GM12892 (cell line): ENCODE results near the gene RBMS1.

ENCODE experiments used
- DNase-seq: peaks from one replicate; pipeline ENCODE4 v3.0.0; 2011; ENCODE audit not compliant: insufficient read length
- FAIRE-seq: peaks from 2 replicates; lab custom pipeline; 2011; peaks lifted over from hg19 to GRCh38; lab: Jason Lieb, UNC
- POLR2A ChIP-seq: IDR thresholded peaks from 2 replicates; pipeline ENCODE4 v1.6.1; 2011; ENCODE audit warnings: low read depth, low read length, control low read depth
- POLR2AphosphoS5 ChIP-seq: IDR thresholded peaks from 2 replicates; pipeline ENCODE4 v1.6.1; 2011; ENCODE audit warnings: low read depth, low read length, control low read depth
- TAF1 ChIP-seq: IDR thresholded peaks from 2 replicates; pipeline ENCODE4 v1.6.1; 2011; ENCODE audit warnings: low read depth, mild to moderate bottlenecking, control low read depth, low read length, borderline replicate concordance

Gene RBMS1

DNA sequence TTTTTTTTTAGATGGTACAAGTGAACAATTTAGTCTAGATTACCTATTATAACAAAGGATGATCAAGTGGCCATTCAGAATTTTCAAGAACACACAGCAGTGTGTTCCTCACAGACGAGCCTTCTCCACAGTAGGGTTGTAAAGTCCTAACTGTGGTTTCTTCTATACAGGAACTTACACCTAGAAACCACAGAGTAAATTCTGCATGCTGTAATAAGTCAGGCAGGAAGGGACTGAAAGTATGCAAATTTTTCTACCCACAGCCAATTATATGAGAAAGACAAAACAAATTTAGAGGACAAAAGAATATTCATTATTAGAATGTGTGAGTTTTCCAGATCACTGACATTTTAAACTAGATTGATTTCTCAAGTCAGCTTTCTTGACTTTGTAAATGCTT is 99.5 kb downstream of the RBMS1 start:
- peak; percentile 14 for DNase-seq
- no peak for TF ChIP-seq TAF1
- TF ChIP-seq POLR2AphosphoS5, result no peak
- no peak for FAIRE-seq

DNA sequence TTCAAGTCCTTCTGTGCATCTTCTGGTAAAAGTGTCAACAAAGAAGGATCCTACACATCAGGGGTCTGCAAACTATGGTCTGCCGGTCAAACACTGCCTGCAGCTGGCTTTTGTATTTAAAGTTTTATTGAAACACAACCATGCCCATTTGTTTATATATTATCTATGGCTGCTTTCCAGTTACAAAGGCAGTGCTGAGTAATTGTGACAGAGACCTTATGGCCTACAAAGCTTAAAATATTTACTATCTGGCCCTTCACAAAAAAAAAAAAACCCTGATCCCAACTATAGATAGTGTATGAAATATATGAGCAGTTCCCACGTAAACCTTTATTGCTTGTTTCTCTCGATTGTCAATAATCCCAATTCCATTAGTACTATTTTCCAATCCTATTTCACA is 101.4 kb downstream of the RBMS1 start:
- no peak for DNase-seq
- TF ChIP-seq POLR2A (no peak), POLR2AphosphoS5 (no peak), TAF1 (no peak)
- no peak for FAIRE-seq

DNA sequence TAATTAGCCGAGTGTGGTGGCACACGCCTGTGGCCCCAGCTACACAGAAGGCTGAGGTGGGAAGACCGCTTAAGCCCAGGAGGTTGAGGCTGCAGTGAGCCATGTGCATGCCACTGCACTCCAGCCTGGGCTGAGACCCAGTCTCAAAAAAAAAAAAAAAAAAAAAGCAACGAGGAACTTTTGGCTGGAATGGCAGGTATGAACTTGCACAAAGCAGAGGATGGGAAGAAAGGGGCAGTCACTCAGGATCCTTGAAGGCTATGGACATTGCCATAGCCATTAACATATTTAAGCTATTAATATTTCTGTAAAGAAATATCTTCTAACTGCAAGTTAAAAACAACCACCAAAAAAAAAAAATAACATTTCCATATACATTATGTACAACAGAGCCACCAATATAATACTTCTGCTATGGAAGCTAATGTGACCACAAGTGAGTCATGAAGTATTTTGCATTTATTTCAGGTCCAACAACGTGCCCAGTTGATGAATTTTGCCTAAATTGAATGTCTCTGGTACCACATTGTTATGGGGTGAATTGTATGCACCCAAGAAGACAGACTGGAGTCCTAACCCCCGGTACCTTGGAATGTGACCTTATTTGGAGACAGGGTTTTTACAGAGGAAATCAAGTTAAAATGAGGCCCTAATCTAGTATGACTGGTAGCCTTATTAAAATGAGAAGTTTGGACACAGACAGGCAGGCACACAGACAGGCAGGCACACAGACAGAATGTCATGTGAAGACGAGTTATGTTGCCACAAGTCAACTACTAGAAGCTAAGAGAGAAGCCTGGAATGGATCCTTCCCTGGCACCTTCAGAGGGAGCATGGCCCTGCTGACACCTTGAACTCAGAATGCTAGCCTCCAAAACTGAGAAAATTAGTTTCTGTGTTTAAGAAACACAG is 102.8 kb downstream of the RBMS1 start:
- DNase-seq, result no peak
- no peak for TF ChIP-seq POLR2AphosphoS5
- TF ChIP-seq TAF1, result no peak
- no peak for FAIRE-seq

DNA sequence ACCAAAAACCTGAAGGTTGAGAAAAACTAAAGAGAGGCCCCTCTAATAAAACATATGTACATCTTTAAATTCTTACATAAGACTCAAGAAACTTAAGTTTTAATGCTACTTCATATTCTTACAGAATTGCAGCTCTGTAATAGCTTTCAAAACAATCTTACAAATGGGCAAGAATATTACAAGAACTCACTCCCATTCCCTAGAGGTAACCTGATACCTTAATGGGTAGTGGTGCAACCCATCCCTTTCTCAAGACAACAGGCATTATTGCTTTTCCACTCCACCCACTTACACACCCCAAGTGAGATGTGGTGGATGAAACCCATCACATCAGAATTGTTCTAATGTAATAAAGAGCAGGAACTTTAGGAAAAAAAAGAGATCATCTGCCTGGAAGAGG is 103.7 kb downstream of the RBMS1 start:
- TF ChIP-seq POLR2AphosphoS5, result no peak
- TF ChIP-seq POLR2A, result no peak
- TF ChIP-seq TAF1, result no peak
- DNase-seq (no peak), FAIRE-seq (no peak)

DNA sequence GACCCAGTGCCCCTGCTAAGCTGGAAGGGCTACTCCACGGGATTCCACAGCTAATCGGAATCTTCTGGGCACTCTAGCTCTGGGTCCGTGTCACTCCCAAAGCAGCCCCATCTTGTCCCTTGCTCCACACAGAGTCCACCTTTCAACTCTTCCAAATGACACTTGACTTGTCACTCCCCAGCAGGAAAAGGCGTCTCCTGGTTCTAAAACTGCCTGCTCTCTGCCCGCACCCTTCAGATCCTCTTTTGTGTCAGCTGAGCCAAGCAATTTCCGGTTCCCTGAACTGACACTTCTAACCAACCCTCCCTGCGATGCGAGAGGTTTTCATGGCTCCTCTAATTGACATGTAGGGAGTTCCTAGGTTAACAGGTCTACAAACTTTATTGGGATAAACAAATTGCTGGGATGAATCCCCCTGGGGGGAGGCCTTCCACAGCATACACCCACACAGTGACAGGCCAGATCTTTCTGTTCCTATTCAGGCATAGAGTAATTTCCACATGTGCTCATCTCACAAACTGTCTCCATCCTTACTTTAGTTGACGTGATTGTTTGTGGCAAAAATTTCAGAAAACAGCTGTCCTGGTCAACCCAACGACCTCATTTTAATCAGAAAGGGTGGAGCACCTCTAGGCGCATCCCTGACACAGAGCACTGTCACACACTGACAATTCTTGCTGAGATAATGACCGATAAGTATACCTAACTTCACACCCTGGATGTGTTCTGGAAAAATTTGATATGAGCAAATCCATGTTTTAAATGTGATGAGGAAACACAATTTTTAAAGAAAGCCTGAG is 104.9 kb downstream of the RBMS1 start:
- DNase-seq, result no peak
- FAIRE-seq, result no peak
- TF ChIP-seq POLR2A (no peak), POLR2AphosphoS5 (no peak), TAF1 (no peak)

DNA sequence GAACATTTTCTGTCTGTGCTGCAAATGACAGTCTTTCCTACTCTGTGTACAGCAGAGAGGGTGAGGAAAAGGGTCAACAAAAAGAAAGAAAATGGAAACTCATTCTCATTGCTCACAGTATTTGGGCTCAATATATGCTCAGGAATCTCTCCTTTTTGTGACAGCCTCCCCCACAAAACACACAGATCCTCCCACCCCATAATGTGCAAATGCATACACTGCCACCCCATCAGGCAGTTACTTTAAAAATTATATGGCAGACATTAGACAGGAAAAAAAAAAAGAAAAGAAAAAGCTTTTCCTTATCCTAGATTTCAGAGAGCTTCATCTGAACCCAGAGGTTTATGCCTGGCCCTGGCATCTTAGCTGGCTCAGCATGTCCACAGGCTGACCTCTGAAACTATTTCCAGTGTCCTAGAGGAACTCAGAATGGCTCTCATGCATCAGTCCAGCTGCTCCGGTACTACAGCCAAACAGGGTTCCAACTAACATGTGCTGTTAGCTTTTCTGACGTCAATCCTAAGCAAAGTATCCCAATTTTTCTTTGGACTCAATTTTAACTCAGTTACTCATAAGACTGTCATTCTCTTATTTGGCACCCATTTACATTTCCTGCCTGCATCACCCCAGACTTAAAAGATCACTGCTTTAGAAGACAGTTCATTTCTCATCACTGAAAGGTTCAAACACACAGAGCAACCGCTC is 105.9 kb downstream of the RBMS1 start:
- no peak for DNase-seq
- TF ChIP-seq TAF1 (no peak), POLR2AphosphoS5 (no peak), POLR2A (no peak)
- FAIRE-seq, result no peak

DNA sequence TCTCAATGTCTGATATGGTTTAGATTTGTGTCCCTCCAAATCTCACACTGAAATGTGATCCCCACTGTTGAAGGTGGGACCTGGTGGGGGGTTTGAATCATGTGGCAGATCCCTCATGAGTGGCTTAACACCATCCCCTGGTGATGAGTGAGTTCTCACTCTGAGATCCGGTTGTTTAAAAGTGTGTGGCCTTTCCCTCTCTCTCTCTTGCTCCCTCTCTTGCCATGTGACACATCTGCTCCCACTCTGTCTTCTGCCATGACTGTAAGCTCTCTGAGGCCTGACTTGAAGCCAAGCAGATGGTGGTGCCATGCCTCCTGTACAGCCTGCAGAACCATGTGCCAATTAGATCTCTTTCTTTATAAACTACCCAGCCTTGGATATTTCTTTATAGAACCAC is 108.8 kb downstream of the RBMS1 start:
- TF ChIP-seq POLR2AphosphoS5 (no peak), POLR2A (no peak), TAF1 (no peak)
- FAIRE-seq, result no peak

DNA sequence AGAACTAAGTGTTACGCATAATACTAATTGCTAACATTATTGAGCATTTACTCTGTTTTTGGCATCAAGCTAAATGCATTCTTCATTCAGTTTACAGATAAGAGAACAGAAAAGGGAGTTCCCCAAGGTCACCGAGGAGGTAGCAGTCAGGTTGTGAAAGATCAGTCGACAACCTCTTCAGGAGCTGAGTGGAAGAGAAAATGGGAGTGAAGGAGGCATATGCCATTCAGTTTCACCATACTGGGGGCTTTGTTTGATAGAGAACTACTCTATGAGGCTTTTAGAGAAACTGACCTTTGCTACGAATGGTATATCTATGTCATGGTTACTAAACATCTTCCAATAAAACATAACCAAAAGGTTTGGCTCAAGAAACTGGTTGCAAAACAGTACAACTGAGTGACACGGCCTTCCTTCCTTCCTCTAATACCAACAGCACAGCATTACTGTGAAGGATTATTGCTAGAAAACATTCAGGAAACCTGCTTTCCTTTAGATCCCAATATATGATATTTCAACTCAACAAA is 112.1 kb downstream of the RBMS1 start:
- DNase-seq (no peak), FAIRE-seq (no peak)
- TF ChIP-seq POLR2AphosphoS5 (no peak), POLR2A (no peak), TAF1 (no peak)

More for the DNA sequence above, 108.8 kb downstream of the RBMS1 start:
- no peak for DNase-seq

DNA sequence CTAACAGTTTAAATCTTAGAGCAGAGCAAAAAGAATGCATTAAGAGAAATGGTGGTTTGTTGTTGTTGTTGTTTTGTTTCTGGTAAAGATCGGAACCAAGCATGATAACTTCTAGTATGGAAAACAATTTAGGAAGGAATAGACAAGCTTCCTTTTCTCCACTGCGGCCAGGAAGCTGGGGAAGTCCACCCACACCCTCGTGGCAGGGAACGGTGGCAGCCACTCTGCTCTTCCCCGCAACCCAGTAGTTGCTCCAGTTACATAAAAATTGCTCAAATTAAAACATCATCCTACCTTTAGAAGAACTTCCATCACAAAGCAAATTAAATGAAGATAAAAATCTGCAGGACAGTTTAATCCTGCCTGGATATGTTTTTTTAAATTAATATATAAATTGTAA is 113.0 kb downstream of the RBMS1 start:
- no peak for DNase-seq
- no peak for FAIRE-seq
- TF ChIP-seq POLR2AphosphoS5, result no peak
- no peak for TF ChIP-seq TAF1
- TF ChIP-seq POLR2A, result no peak

DNA sequence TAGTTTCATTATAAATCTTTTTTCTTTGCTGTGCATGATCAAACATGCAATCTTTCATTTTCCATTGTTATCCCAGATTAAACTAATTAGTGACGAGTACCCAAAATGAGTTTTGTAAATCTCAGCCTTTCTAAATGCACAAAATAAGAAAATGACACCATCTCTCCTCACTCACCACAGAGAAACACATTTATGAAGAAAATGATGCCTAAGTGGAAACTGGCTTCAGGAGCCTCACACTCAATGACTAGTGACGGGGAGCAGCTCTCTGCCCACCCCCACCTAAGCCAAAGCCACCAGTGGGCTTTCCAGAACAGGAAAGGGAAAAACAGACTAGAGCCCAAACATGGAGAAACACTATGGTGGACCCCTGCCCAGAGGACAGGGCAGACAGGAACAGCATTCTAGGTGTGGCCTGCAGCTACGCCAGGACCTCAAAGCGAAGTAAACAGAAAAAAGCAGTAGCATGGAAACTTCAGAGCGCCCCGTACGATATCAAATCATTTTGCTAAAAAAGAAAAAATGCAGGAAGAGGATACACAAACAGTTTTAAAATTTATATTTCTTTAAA is 113.5 kb downstream of the RBMS1 start:
- no peak for DNase-seq
- TF ChIP-seq POLR2AphosphoS5, result no peak
- TF ChIP-seq TAF1, result no peak
- TF ChIP-seq POLR2A, result no peak
- no peak for FAIRE-seq
